HEK293 (cell line): Measurements from ENCODE around the gene NPAS1.
A peak's percentile ranks its signal among the peaks of the same experiment; 100 is the strongest.

Experiments used
- GLI4 ChIP-seq: fragments of 450-650 bp; formaldehyde crosslinking; IDR thresholded peaks from 2 replicates; pipeline ENCODE4 v1.5.1; 2016; ENCODE audit warnings: missing biosample characterization, missing genetic modification characterization
- IKZF3 ChIP-seq: fragments of 450-650 bp; IDR thresholded peaks from 2 replicates; pipeline ENCODE4 v1.5.0; 2018; ENCODE audit warnings: missing biosample characterization, mild to moderate bottlenecking, missing genetic modification characterization, moderate library complexity
- KLF8 ChIP-seq: fragments of 450-650 bp; formaldehyde crosslinking; IDR thresholded peaks from 2 replicates; pipeline ENCODE4 v1.5.1; 2016; ENCODE audit warnings: missing biosample characterization, missing genetic modification characterization
- KLF9 ChIP-seq: fragments of 450-650 bp; formaldehyde crosslinking; IDR thresholded peaks from 2 replicates; pipeline ENCODE4 v1.5.1; 2016; ENCODE audit warnings: missing biosample characterization, missing genetic modification characterization, low read depth
- OSR2 ChIP-seq: fragments of 450-650 bp; formaldehyde crosslinking; IDR thresholded peaks from 2 replicates; pipeline ENCODE4 v1.5.1; 2016; ENCODE audit warnings: missing biosample characterization, missing genetic modification characterization
- ZBTB21 ChIP-seq: fragments of 450-650 bp; formaldehyde crosslinking; IDR thresholded peaks from 2 replicates; pipeline ENCODE4 v1.5.1; 2017; ENCODE audit warnings: missing biosample characterization, missing genetic modification characterization
- ZBTB48 ChIP-seq: fragments of 450-650 bp; formaldehyde crosslinking; IDR thresholded peaks from 2 replicates; pipeline ENCODE4 v1.5.1; 2016; ENCODE audit warnings: missing biosample characterization, missing genetic modification characterization
- ZBTB8A ChIP-seq: fragments of 450-650 bp; formaldehyde crosslinking; IDR thresholded peaks from 2 replicates; pipeline ENCODE4 v1.5.1; 2016; ENCODE audit warnings: missing biosample characterization, missing genetic modification characterization
- ZNF121 ChIP-seq: fragments of 450-650 bp; formaldehyde crosslinking; IDR thresholded peaks from 2 replicates; pipeline ENCODE4 v1.5.1; 2016; ENCODE audit warnings: missing biosample characterization, missing genetic modification characterization
- ZNF138 ChIP-seq: fragments of 450-650 bp; formaldehyde crosslinking; IDR thresholded peaks from 2 replicates; pipeline ENCODE4 v1.5.1; 2016; ENCODE audit warnings: missing biosample characterization, missing genetic modification characterization, borderline replicate concordance
- ZNF155 ChIP-seq: fragments of 450-650 bp; formaldehyde crosslinking; IDR thresholded peaks from 2 replicates; pipeline ENCODE4 v1.5.1; 2016; ENCODE audit warnings: missing biosample characterization, missing genetic modification characterization
- ZNF157 ChIP-seq: fragments of 450-650 bp; formaldehyde crosslinking; IDR thresholded peaks from 2 replicates; pipeline ENCODE4 v1.5.1; 2016; ENCODE audit warnings: missing biosample characterization, missing genetic modification characterization
- ZNF214 ChIP-seq: fragments of 450-650 bp; formaldehyde crosslinking; IDR thresholded peaks from 2 replicates; pipeline ENCODE4 v1.5.1; 2017; ENCODE audit warnings: missing biosample characterization, mild to moderate bottlenecking, missing genetic modification characterization, borderline replicate concordance
- ZNF266 ChIP-seq: fragments of 450-650 bp; formaldehyde crosslinking; IDR thresholded peaks from 2 replicates; pipeline ENCODE4 v1.5.1; 2016; ENCODE audit warnings: missing biosample characterization, missing genetic modification characterization, low read depth
- ZNF311 ChIP-seq: fragments of 450-650 bp; formaldehyde crosslinking; IDR thresholded peaks from 2 replicates; pipeline ENCODE4 v1.5.1; 2017; ENCODE audit warnings: missing biosample characterization, missing genetic modification characterization, borderline replicate concordance
- ZNF341 ChIP-seq: fragments of 450-650 bp; formaldehyde crosslinking; IDR thresholded peaks from 2 replicates; pipeline ENCODE4; 2016; ENCODE audit warnings: low read depth, missing biosample characterization, missing genetic modification characterization
- ZNF366 ChIP-seq: fragments of 450-650 bp; formaldehyde crosslinking; conservative IDR thresholded peaks from 2 replicates; pipeline ENCODE4 v1.5.1; 2016; ENCODE audit warnings: missing biosample characterization, missing genetic modification characterization
- ZNF391 ChIP-seq: fragments of 450-650 bp; formaldehyde crosslinking; IDR thresholded peaks from 2 replicates; pipeline ENCODE4 v1.5.1; 2016; ENCODE audit warnings: low read depth, missing biosample characterization, missing genetic modification characterization, borderline replicate concordance
- ZNF423 ChIP-seq: fragments of 450-650 bp; formaldehyde crosslinking; IDR thresholded peaks from 2 replicates; pipeline ENCODE4 v1.5.1; 2016; ENCODE audit warnings: missing biosample characterization, missing genetic modification characterization
- ZNF501 ChIP-seq: fragments of 450-650 bp; formaldehyde crosslinking; IDR thresholded peaks from 2 replicates; pipeline ENCODE4 v1.5.1; 2016; ENCODE audit warnings: missing biosample characterization, missing genetic modification characterization
- ZNF530 ChIP-seq: fragments of 450-650 bp; formaldehyde crosslinking; IDR thresholded peaks from 2 replicates; pipeline ENCODE4 v1.5.1; 2016; ENCODE audit warnings: low read depth, missing biosample characterization, missing genetic modification characterization
- ZNF548 ChIP-seq: fragments of 450-650 bp; formaldehyde crosslinking; IDR thresholded peaks from 2 replicates; pipeline ENCODE4 v1.5.1; 2016; ENCODE audit warnings: missing biosample characterization, missing genetic modification characterization
- ZNF558 ChIP-seq: fragments of 450-650 bp; formaldehyde crosslinking; IDR thresholded peaks from 2 replicates; pipeline ENCODE4 v1.5.1; 2016; ENCODE audit warnings: missing biosample characterization, missing genetic modification characterization
- ZNF561 ChIP-seq: fragments of 450-650 bp; IDR thresholded peaks from 2 replicates; pipeline ENCODE4 v1.5.1; 2018; ENCODE audit warnings: missing biosample characterization, missing genetic modification characterization, borderline replicate concordance
- ZNF623 ChIP-seq: fragments of 450-650 bp; formaldehyde crosslinking; IDR thresholded peaks from 2 replicates; pipeline ENCODE4 v1.5.1; 2016; ENCODE audit warnings: missing biosample characterization, missing genetic modification characterization
- ZNF660 ChIP-seq: fragments of 450-650 bp; IDR thresholded peaks from 2 replicates; pipeline ENCODE4 v1.5.1; 2018; ENCODE audit warnings: missing biosample characterization, mild to moderate bottlenecking, missing genetic modification characterization
- ZNF677 ChIP-seq: fragments of 450-650 bp; IDR thresholded peaks from 2 replicates; pipeline ENCODE4 v1.5.0; 2018; ENCODE audit warnings: missing biosample characterization, mild to moderate bottlenecking, missing genetic modification characterization, moderate library complexity
- ZNF791 ChIP-seq: fragments of 450-650 bp; formaldehyde crosslinking; IDR thresholded peaks from 2 replicates; pipeline ENCODE4 v1.5.1; 2016; ENCODE audit warnings: missing biosample characterization, missing genetic modification characterization
- ZNF792 ChIP-seq: fragments of 450-650 bp; formaldehyde crosslinking; IDR thresholded peaks from 2 replicates; pipeline ENCODE4 v1.5.1; 2016; ENCODE audit warnings: missing biosample characterization, missing genetic modification characterization
- TF ChIP-seq, protein P1 (sequence below): fragments of 450-650 bp; formaldehyde crosslinking; IDR thresholded peaks from 2 replicates; pipeline ENCODE4 v1.5.1; 2016; ENCODE audit warnings: missing biosample characterization, missing genetic modification characterization
- TF ChIP-seq, protein P2 (sequence below): IDR thresholded peaks from 2 replicates; pipeline ENCODE4 v1.6.1; 2011; ENCODE audit warnings: mild to moderate bottlenecking, low read depth, low read length, borderline replicate concordance
- TF ChIP-seq, protein P3 (sequence below): fragments of 450-650 bp; formaldehyde crosslinking; IDR thresholded peaks from 2 replicates; pipeline ENCODE4 v1.5.1; 2016; ENCODE audit warnings: missing biosample characterization, missing genetic modification characterization
- TF ChIP-seq, protein P4 (sequence below): fragments of 450-650 bp; formaldehyde crosslinking; conservative IDR thresholded peaks from 2 replicates; pipeline ENCODE4 v1.5.1; 2016; ENCODE audit warnings: low read depth, missing biosample characterization, missing genetic modification characterization
- TF ChIP-seq, protein P5 (sequence below): fragments of 450-650 bp; formaldehyde crosslinking; IDR thresholded peaks from 2 replicates; pipeline ENCODE4 v1.5.1; 2016; ENCODE audit warnings: missing biosample characterization, missing genetic modification characterization

NPAS1 gene

DNA sequence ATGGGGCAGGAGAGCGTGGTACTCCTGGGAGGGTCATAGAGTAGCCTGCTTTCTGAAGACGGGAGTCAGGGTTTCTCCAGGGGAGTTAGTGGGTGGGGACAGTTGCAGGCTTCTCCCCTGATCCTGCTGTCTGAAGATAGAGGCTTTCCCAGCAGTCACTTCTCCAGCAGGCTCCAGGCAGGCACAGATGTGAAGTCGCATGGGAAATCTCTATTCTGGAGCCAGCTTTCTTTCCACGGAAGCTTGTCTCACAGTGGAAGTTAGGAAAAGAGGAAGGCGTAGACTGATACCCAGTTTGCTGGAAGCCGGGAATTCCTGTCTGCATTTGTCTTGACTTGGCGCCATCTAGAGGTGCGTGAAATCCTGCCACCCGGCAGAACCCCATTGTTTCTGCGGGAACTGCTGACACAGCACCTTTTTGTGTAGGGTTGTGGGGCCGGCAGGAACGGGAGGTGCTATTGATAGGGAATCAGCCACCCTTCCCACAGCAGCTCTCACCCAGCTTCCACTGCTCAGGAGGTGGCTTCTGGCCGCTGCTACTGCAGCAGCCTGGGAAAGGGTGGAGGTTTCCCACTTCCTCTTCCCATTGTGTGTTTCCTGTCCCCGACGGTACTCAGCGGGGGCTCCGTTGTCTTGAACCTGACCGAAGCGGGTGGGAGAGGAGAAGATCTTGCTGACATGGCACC lies 28.5 kb upstream of the NPAS1 start (continued):
- TF ChIP-seq, protein P1, sequence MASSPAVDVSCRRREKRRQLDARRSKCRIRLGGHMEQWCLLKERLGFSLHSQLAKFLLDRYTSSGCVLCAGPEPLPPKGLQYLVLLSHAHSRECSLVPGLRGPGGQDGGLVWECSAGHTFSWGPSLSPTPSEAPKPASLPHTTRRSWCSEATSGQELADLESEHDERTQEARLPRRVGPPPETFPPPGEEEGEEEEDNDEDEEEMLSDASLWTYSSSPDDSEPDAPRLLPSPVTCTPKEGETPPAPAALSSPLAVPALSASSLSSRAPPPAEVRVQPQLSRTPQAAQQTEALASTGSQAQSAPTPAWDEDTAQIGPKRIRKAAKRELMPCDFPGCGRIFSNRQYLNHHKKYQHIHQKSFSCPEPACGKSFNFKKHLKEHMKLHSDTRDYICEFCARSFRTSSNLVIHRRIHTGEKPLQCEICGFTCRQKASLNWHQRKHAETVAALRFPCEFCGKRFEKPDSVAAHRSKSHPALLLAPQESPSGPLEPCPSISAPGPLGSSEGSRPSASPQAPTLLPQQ (tag by site-specific recombination) = peak; percentile 74
- TF ChIP-seq ZNF660 (tag by site-specific recombination) (peak; percentile 93), ZBTB48 (tag by site-specific recombination) (no peak), ZNF214 (tag by site-specific recombination) (no peak), ZNF677 (tag by site-specific recombination) (no peak), ZNF138 (tag by site-specific recombination) (no peak), ZNF623 (tag by site-specific recombination) (no peak), ZNF341 (tag by site-specific recombination) (no peak), ZNF558 (no peak), KLF9 (tag by site-specific recombination) (no peak), ZNF266 (tag by site-specific recombination) (no peak), ZNF423 (tag by site-specific recombination) (no peak), ZNF792 (tag by site-specific recombination) (no peak), IKZF3 (tag by site-specific recombination) (peak; percentile 83), ZNF391 (tag by site-specific recombination) (peak; percentile 44; the same call in 1 of the 2 replicates), ZNF530 (tag by site-specific recombination) (no peak), ZNF155 (tag by site-specific recombination) (no peak), ZNF561 (tag by site-specific recombination) (peak; percentile 83; the same call in 1 of the 2 replicates), GLI4 (tag by site-specific recombination) (no peak), ZNF548 (tag by site-specific recombination) (no peak), ZNF791 (tag by site-specific recombination) (no peak), ZNF157 (tag by site-specific recombination) (no peak), ZNF366 (tag by site-specific recombination) (peak; percentile 54; the same call in 1 of the 2 replicates), ZNF121 (tag by site-specific recombination) (no peak), KLF8 (tag by site-specific recombination) (peak; percentile 39; the same call in 1 of the 2 replicates), ZBTB8A (tag by site-specific recombination) (0 out of 2 replicates have a peak, but pooled peaks have one; percentile 12), ZNF311 (tag by site-specific recombination) (no peak), ZNF501 (tag by site-specific recombination) (no peak; the same call in 1 of the 2 replicates), ZBTB21 (tag by site-specific recombination) (0 out of 2 replicates have a peak, but pooled peaks have one; percentile 18), OSR2 (tag by site-specific recombination) (no peak)
- TF ChIP-seq, protein P2, sequence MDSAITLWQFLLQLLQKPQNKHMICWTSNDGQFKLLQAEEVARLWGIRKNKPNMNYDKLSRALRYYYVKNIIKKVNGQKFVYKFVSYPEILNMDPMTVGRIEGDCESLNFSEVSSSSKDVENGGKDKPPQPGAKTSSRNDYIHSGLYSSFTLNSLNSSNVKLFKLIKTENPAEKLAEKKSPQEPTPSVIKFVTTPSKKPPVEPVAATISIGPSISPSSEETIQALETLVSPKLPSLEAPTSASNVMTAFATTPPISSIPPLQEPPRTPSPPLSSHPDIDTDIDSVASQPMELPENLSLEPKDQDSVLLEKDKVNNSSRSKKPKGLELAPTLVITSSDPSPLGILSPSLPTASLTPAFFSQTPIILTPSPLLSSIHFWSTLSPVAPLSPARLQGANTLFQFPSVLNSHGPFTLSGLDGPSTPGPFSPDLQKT = no peak
- TF ChIP-seq, protein P3, sequence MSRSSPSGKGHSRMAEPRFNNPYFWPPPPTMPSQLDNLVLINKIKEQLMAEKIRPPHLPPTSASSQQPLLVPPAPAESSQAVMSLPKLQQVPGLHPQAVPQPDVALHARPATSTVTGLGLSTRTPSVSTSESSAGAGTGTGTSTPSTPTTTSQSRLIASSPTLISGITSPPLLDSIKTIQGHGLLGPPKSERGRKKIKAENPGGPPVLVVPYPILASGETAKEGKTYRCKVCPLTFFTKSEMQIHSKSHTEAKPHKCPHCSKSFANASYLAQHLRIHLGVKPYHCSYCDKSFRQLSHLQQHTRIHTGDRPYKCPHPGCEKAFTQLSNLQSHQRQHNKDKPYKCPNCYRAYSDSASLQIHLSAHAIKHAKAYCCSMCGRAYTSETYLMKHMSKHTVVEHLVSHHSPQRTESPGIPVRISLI (tag by site-specific recombination) = no peak
- TF ChIP-seq, protein P4, sequence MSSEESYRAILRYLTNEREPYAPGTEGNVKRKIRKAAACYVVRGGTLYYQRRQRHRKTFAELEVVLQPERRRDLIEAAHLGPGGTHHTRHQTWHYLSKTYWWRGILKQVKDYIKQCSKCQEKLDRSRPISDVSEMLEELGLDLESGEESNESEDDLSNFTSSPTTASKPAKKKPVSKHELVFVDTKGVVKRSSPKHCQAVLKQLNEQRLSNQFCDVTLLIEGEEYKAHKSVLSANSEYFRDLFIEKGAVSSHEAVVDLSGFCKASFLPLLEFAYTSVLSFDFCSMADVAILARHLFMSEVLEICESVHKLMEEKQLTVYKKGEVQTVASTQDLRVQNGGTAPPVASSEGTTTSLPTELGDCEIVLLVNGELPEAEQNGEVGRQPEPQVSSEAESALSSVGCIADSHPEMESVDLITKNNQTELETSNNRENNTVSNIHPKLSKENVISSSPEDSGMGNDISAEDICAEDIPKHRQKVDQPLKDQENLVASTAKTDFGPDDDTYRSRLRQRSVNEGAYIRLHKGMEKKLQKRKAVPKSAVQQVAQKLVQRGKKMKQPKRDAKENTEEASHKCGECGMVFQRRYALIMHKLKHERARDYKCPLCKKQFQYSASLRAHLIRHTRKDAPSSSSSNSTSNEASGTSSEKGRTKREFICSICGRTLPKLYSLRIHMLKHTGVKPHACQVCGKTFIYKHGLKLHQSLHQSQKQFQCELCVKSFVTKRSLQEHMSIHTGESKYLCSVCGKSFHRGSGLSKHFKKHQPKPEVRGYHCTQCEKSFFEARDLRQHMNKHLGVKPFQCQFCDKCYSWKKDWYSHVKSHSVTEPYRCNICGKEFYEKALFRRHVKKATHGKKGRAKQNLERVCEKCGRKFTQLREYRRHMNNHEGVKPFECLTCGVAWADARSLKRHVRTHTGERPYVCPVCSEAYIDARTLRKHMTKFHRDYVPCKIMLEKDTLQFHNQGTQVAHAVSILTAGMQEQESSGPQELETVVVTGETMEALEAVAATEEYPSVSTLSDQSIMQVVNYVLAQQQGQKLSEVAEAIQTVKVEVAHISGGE = peak; percentile 28
- TF ChIP-seq, protein P5, sequence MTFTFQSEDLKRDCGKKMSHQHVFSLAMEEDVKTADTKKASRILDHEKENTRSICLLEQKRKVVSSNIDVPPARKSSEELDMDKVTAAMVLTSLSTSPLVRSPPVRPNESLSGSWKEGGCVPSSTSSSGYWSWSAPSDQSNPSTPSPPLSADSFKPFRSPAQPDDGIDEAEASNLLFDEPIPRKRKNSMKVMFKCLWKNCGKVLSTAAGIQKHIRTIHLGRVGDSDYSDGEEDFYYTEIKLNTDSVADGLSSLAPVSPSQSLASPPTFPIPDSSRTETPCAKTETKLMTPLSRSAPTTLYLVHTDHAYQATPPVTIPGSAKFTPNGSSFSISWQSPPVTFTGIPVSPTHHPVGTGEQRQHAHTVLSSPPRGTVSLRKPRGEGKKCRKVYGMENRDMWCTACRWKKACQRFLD = no peak
